ENCODE measurements around the gene TSHZ2.
A peak's percentile ranks its signal among the peaks of the same experiment; 100 is the strongest.

TSHZ2 gene

GRCh38 chr20:53383916-53384315 is 411.8 kb downstream of the TSHZ2 start:
- peaks cover 40% of the 10 kb centered on the region for H3K4me1 Mint-ChIP-seq
- H3K27ac Mint-ChIP-seq, result no peak overlapping the region
- no peaks in the 10 kb centered on the region for H3K9me3 Mint-ChIP-seq

GRCh38 chr20:53384392-53384791 is 412.2 kb downstream of the TSHZ2 start:
- H3K4me1 Mint-ChIP-seq, result peaks cover 45% of the 10 kb centered on the region
- H3K36me3 Mint-ChIP-seq, result peaks cover 5% of the 10 kb centered on the region
- no peaks in the 10 kb centered on the region for H3K9me3 Mint-ChIP-seq
- no peak overlapping the region for H3K27ac Mint-ChIP-seq
- no peak overlapping the region for H3K4me3 Mint-ChIP-seq
- no peaks in the 10 kb centered on the region for H3K27me3 Mint-ChIP-seq

More at GRCh38 chr20:53383916-53384315, 411.8 kb downstream of the TSHZ2 start:
- Mint-ChIP-seq H3K36me3 (peaks cover 3% of the 10 kb centered on the region), H3K4me3 (no peak overlapping the region), H3K27me3 (no peaks in the 10 kb centered on the region)

DNA sequence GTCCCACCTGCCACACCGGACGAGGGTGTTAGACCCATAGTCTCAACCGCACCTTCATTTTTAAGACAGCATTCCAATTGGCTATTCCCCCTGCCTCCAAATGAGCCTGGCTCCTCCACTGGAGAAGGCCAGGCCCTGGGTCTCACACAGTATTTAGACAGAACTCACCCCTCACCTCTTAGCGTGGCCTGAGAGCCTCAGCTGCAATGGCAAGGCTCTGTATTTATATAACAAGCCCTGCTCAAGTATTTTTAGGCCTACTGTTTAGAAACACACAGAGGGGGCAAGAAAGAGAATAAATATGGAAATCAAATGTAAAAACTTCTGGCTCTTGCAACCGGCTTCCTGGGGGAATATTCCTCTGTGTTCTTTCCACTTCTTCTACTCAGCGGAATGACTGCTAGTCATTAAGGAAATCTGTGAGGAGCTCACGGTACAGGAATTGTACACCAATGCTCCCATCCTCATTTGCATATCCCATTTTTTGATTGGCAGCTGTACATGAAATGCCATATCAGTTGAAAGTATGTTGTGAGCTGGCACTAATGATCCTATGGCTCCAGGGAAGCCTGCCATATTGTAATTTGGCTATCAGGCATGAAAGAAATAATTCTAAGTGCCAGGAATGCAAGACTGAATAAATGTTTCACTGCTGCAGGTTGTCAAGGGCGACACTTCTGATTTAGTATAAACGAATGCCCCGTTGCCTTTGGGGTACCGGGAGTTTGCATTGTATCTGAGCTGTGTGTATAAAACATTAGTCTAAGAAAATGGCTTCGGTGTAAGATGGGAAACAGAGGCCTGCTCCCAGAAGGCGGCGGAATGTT is 414.0 kb downstream of the TSHZ2 start:
- Mint-ChIP-seq H3K4me1 (peaks cover 59% of the 10 kb centered on the region), H3K27ac (no peak overlapping the region), H3K9me3 (no peaks in the 10 kb centered on the region), H3K4me3 (no peak overlapping the region), H3K27me3 (no peaks in the 10 kb centered on the region), H3K36me3 (peaks cover 4% of the 10 kb centered on the region)

DNA sequence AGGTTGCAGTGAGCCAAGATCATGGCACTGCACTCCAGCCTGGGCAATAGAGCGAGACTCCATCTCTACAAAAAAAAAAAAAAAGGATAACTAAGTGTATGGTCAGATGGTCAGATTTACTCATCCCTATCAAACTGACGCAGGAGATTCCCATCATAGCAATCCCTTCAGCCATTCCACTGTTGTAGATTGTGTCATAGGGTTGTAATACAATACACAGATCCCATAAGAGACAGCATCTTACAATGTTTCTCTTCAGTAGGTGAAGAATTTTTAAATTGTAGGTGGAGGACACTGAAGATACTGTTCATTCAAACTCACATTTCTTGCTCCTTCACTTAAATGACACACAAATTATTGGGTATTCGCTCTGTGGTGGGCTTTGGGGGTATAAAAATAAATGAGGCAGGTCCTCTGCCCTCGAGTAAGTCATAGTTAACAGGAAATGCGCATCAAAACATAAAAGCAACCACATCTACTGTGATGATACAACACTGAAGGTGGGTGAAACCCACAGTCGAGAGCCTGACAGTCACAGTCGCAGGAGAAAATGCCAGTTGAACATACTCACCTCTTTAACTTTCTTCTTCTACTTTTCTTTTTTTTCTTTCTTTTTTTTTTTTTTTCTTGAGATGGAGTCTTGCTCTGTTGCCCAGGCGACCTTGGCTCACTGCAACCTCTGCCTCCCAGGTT is 416.0 kb downstream of the TSHZ2 start:
- Mint-ChIP-seq H3K9me3 (no peaks in the 10 kb centered on the region), H3K27me3 (no peaks in the 10 kb centered on the region), H3K36me3 (peaks cover 2% of the 10 kb centered on the region), H3K4me3 (peak overlapping the region; percentile 4), H3K4me1 (peaks cover 47% of the 10 kb centered on the region), H3K27ac (peak overlapping the region; percentile 4)

GRCh38 chr20:53389516-53390300 is 417.6 kb downstream of the TSHZ2 start:
- Mint-ChIP-seq H3K27me3 (no peaks in the 10 kb centered on the region), H3K27ac (no peak overlapping the region), H3K4me3 (no peak overlapping the region), H3K4me1 (peaks cover 51% of the 10 kb centered on the region), H3K9me3 (no peaks in the 10 kb centered on the region), H3K36me3 (peaks cover 2% of the 10 kb centered on the region)

DNA sequence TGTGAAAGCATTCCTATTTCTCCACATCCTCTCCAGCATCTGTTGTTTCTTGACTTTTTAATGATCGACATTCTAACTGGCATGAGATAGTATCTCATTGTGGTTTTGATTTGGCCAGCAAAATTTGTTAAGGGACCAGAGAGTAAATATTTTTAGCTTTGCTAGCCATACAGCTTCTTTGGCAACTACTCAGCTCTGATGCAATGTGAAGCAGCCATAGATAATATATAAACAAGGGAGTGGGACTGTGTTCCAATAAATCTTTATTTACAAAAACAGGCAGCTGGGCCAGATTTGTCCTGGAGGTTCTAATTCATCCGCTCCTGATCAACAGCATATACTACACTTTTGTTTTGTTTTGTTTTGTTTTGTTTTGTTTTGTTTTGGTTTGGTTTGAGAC is 418.6 kb downstream of the TSHZ2 start:
- Mint-ChIP-seq H3K27me3 (no peaks in the 10 kb centered on the region), H3K36me3 (peaks cover 7% of the 10 kb centered on the region), H3K9me3 (no peaks in the 10 kb centered on the region), H3K27ac (no peak overlapping the region), H3K4me3 (no peak overlapping the region), H3K4me1 (peaks cover 56% of the 10 kb centered on the region)

DNA sequence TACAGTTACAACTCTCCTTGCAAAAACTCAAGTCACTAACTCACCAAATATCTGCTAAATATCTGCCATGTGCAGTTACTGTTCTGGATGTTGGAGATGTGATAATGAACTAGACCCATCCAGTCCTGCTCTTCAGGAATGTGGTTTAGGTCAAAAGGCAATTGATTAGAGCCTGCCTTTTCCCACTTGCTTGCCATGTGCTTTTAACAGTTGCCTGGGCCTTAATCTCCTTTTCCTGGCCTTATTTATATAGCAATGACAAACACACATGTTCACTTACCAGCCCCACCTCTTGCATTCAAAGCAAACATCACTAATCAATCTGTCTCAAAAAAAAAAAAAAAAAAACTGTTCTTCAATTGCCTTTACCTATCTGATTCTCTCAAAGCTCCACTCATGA is 422.3 kb downstream of the TSHZ2 start:
- H3K36me3 Mint-ChIP-seq, result peaks cover 10% of the 10 kb centered on the region
- no peak overlapping the region for H3K4me3 Mint-ChIP-seq
- no peak overlapping the region for H3K27ac Mint-ChIP-seq
- H3K9me3 Mint-ChIP-seq, result no peaks in the 10 kb centered on the region
- H3K27me3 Mint-ChIP-seq, result no peaks in the 10 kb centered on the region
- peaks cover 28% of the 10 kb centered on the region for H3K4me1 Mint-ChIP-seq

- H3K27ac Mint-ChIP-seq, result no peak overlapping the region
- H3K27me3 Mint-ChIP-seq, result no peaks in the 10 kb centered on the region
- H3K4me1 Mint-ChIP-seq, result peaks cover 22% of the 10 kb centered on the region
- peaks cover 12% of the 10 kb centered on the region for H3K36me3 Mint-ChIP-seq
- H3K4me3 Mint-ChIP-seq, result no peak overlapping the region
- no peaks in the 10 kb centered on the region for H3K9me3 Mint-ChIP-seq
These were observed 423.2 kb downstream of the TSHZ2 start for GRCh38 chr20:53395188-53395923.

GRCh38 chr20:53399083-53399482 is 426.9 kb downstream of the TSHZ2 start:
- Mint-ChIP-seq H3K4me3 (peak overlapping the region; percentile 4), H3K9me3 (no peaks in the 10 kb centered on the region), H3K36me3 (peaks cover 15% of the 10 kb centered on the region), H3K27me3 (no peaks in the 10 kb centered on the region), H3K27ac (no peak overlapping the region), H3K4me1 (peaks cover 40% of the 10 kb centered on the region)

DNA sequence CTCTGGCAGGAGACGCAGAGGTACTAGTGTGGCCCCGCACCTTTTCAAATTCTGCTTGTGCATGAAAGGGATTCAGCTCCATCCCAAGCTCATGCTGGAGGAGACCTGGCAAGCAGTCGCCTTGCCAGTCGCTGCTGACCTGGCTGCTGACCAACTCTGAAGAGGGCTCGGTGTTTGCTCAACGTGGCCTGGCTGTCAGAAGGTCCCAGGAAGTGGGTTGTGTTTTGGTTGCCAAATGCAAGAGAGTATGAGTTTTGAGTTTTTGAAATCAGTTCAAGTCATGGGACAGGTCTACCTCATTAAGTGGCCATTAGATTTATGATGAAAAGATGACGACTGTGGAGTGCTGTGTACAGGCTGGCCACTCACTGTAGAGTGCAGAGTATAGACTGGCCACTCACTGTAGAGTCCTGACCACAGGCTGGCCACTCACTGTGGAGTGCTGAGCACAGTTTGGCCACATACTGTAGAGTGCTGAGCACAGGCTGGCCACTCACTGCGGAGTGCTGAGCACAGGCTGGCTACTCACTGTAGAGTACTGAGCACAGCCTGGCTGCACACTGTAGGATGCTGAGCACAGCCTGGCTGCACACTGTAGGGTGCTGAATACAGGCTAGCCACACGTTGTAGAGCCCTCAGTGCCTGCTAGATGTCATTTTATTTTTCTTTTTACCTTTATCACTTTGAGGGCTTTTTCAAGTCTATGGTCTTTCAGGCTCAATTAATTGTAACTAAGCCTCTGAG is 427.6 kb downstream of the TSHZ2 start:
- H3K36me3 Mint-ChIP-seq, result peaks cover 14% of the 10 kb centered on the region
- no peak overlapping the region for H3K27ac Mint-ChIP-seq
- H3K4me3 Mint-ChIP-seq, result no peak overlapping the region
- peaks cover 35% of the 10 kb centered on the region for H3K4me1 Mint-ChIP-seq
- H3K27me3 Mint-ChIP-seq, result no peaks in the 10 kb centered on the region
- no peaks in the 10 kb centered on the region for H3K9me3 Mint-ChIP-seq

- peaks cover 37% of the 10 kb centered on the region for H3K4me1 Mint-ChIP-seq
These were observed 430.3 kb downstream of the TSHZ2 start for GRCh38 chr20:53402233-53403005.

DNA sequence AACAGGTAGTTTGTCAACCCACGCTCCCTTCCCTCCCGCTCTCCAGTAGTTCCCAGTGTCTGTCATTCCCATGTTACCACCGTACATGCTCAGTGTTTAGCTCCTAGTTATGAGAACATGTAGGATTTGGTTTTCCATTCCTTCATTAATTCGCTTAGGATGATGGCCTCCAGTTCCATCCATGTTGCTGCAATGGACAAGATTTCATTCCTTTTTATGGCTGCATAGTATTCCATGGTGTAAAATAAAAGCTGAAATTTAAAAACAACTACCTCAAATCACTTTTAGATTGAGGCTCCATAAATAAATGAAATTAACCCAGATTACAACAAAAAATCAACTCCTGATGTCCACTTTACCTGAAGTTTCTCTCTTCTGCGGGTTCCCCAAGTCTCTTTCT is 430.9 kb downstream of the TSHZ2 start:
- Mint-ChIP-seq H3K4me1 (peaks cover 37% of the 10 kb centered on the region), H3K27ac (no peak overlapping the region), H3K4me3 (no peak overlapping the region), H3K9me3 (no peaks in the 10 kb centered on the region), H3K27me3 (no peaks in the 10 kb centered on the region), H3K36me3 (peaks cover 8% of the 10 kb centered on the region)

More at GRCh38 chr20:53402233-53403005, 430.3 kb downstream of the TSHZ2 start:
- Mint-ChIP-seq H3K27ac (peak overlapping the region; percentile 8), H3K9me3 (no peaks in the 10 kb centered on the region), H3K4me3 (peak overlapping the region; percentile 31), H3K27me3 (no peaks in the 10 kb centered on the region), H3K36me3 (peaks cover 7% of the 10 kb centered on the region)

GRCh38 chr20:53405139-53405538 is 433.0 kb downstream of the TSHZ2 start:
- Mint-ChIP-seq H3K4me1 (peaks cover 29% of the 10 kb centered on the region), H3K9me3 (no peaks in the 10 kb centered on the region), H3K27ac (no peak overlapping the region)

DNA sequence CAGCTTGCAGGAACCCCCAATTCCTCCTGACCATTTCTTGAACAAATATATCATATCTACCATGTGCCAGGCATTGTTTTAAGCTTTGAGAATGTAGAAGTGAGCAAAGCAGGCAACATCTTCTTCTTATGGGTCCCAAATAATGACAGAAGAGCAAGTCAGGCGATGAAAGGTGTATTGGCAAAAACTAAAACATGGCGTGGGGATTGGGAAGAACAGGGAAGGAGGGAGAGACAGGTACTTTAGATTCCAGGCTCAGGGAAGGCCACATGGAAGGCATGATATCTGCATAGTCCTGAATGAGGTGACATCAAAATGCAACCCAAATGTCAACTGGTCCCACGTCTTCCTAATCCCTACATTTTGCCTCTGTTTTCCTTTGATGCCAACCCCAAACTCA is 434.4 kb downstream of the TSHZ2 start:
- Mint-ChIP-seq H3K9me3 (no peaks in the 10 kb centered on the region), H3K27me3 (no peaks in the 10 kb centered on the region), H3K4me3 (no peak overlapping the region), H3K36me3 (peaks cover 5% of the 10 kb centered on the region), H3K27ac (no peak overlapping the region), H3K4me1 (peaks cover 29% of the 10 kb centered on the region)

More at GRCh38 chr20:53405139-53405538, 433.0 kb downstream of the TSHZ2 start:
- Mint-ChIP-seq H3K36me3 (peaks cover 7% of the 10 kb centered on the region), H3K4me3 (no peak overlapping the region), H3K27me3 (no peaks in the 10 kb centered on the region)

Measured in activated naive CD4-positive, alpha-beta T cell treated with anti-CD3 and anti-CD28 coated beads, Interleukin-2, amount 50 U/mL, for 24 hours (primary cell).